ENCODE results near the gene SUSD4.

- TF ChIP-seq CTCF (IDR thresholded peaks at IDR 0.05) (no peak), POLR2A (IDR thresholded peaks at IDR 0.05) (no peak)
These were observed 97.3 kb downstream of the SUSD4 start for GRCh38 chr1:223266632-223267172.
